HG02884 (cell line): ENCODE results near the gene MEF2D.

Experiments
- ATAC-seq: cut with Tn5 transposase; IDR thresholded peaks from one replicate; pipeline ENCODE4 v1.9.1; 2021; ENCODE audit warnings: mild to moderate bottlenecking, moderate library complexity; ENCODE audit not compliant: unreplicated experiment

The MEF2D gene

DNA sequence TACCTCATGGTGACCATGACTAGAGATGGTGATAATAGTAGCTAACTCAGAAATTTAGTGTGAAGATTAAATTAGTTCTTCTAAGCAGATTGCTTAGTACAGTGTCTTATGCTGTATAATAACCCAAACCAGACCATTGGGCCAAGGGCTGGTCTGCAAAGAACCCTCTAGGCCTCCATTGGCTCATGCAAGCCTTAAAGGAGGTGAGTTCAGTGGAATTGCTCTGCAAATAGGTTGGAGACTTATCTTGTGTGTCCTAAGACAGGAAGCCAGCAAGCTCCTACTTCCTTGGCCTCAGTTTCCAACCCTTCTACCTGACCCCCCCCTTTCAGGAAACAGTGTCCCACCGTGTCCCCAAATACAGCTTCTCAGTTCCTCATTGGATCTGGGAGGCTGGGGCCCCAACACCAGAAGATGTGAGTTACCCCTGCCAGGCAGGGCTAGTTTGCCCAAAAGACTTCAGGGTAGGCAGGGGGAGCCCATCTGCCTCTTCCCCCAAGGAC lies 1.9 kb upstream of the MEF2D start:
- no peak for ATAC-seq

DNA sequence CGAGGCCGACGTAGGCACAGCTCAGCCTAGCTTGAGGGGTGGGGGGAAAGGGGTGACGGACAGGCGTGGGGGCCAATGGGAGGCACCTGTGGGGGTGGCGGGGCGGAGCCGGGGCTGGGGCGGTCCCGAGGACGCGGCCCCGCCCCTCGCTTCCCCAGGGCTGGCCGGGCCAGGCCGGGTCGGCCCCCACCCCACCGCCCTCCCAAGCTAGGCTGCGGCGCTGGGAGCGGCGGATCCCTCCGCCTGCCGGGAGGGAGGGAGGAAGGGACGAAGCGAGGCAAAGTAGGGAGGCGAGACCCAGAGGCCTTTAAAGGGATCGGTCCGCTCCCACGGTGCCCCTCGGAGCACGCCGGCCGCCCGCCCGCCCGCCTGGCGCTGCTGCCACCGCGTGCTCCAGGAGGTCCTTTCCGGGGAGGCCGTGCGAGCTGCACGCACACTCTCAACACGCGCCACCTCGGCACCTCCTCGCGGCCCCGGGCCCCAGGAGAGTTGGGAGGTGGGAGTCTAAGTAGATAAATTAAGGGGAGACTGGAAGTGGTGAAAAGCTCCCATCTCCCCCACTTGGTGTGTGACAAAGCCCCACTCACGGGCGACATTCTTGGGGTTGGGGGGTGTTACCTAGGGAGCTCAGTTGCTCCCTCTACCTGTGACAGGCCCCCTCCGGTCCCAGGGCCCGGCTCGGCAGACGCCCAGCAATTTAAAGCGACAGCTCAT lies 375 bp upstream of the MEF2D start:
- peak; percentile 42 for ATAC-seq

DNA sequence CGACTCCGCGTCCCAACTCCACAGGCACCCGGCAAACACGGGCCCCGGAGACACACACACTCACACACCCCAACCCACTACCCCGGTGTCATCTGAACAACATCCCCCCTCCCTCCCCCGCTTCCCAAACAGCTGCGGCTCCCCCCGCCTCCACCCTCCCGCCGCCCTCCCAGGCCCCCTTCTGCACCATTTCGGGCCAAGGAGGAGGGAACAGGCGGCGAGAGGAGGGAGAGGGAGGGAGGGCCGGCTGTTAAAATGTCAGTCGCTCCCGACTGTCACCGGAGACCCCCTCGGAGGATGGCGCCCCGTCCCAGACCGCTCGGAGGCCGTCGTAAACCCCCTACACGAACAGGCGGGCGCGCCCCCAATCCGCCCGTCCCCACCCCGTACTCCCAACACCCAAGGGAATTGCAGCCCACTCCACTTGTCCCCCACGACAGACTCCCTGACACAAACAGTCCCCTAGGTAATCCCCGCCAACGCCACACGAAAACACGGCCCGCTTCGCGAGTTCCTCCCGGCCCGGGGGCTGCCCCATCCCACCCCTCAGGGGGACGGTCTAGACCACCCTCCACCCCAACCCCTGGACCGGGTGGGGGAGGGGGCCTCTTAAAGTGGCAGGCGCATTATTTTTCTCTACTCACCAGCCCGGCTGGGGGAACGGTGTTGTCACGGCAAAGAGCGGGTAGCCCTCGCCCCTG lies 583 bp downstream of the MEF2D start:
- ATAC-seq: no peak

DNA sequence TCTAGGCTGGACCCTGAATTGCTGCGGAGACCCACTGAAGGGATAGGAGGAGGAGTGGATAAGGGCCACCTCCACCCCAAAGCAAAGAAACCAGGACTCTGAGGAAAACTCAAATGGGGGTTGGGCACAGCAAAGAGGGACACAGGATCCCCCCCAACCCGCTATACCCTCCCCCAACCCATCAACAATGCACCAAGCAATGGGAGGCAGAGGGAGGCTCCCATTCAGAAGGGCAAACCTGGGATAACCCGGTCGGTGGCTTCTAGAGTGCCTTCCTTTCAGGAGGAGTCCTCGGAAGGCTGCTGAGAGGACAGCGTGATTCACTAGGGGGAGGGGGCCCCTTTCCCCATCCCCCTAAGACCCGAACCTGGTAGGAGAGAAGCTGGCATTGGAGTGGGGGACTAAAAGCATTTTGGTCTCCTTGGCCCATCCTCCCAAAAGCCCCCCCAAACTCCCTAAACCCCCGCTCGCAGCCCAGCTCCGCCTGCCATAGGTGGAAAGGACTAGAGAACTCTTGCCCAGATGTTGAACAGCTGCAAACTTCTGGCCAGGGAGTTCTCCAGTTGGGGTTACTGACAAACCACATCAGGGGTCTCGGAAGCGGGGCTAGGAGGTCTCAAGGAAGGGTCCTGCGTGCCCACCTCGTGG lies 1.3 kb downstream of the MEF2D start:
- ATAC-seq: no peak

GRCh38 chr1:156498432-156499193 lies 2.0 kb downstream of the MEF2D start:
- ATAC-seq: no peak

GRCh38 chr1:156497743-156498431 lies 2.7 kb downstream of the MEF2D start:
- no peak for ATAC-seq

DNA sequence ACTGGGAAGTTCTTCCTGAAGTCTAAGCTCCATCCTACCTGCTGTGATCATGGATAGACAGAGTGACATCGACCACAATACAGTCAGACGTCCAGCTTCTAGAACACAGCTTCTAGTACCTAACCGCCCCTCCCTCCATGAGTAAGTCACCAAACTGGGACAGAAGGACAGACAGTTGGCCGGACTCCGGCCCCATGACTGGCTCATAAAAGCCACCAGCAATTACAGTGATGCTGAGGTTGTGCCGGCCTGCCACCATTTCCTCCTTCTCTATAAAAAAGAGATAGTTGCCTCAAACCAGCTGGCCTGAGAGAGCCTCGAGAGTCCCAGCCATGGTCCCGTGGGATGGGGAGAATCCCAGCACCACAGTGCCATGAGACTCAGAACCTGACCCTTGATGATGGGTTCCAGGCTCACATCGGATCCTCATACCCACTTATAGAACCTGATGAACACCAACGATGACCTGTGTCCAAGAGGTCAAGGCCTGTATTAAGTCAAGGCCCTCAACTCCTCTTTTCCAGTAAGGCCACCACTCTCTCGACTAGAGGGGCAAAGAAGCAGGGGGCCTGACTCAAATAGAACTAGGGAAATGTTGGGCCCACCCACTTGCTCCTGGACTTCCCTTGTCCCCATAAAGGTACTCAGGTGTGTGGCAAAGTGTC lies 3.4 kb downstream of the MEF2D start:
- no peak for ATAC-seq

- no peak for ATAC-seq
Observed at GRCh38 chr1:156496211-156496761, 4.3 kb downstream of the MEF2D start.

- ATAC-seq: no peak
Observed at GRCh38 chr1:156495401-156496140, 5.0 kb downstream of the MEF2D start.

DNA sequence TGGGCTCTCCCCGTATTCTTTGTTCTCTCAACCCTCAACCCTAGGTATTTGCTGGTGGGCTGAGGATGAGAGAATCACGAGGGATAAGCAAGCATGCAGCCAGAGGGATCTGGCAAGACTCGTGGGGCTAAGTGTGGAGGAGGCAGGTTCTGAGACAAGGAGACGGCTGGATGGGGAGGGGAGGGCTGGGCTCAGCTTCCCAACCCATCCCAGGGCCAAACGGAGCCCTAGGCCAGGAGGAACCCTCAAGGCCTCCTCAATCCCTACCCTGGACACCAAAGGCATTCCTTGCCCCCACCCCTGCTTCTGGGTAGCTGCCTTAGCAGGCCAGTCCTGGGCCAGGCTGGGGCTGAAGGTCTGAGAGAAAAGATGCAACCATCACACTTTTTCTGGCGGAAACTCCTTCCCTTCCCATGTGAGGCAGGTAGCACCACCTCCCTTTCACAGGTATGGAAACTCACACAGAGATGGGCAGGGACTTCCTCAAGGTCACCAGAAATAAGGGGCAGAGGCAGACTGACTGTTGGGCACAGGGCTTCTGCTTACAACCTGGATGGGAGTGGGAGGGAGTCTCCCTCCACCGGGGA lies 6.2 kb downstream of the MEF2D start:
- ATAC-seq: no peak

GRCh38 chr1:156493742-156494141 lies 6.8 kb downstream of the MEF2D start:
- ATAC-seq: no peak

- no peak for ATAC-seq
Observed at GRCh38 chr1:156493154-156493631, 7.4 kb downstream of the MEF2D start.

GRCh38 chr1:156492591-156493080 lies 7.9 kb downstream of the MEF2D start:
- no peak for ATAC-seq

GRCh38 chr1:156492013-156492590 lies 8.5 kb downstream of the MEF2D start:
- ATAC-seq: no peak

DNA sequence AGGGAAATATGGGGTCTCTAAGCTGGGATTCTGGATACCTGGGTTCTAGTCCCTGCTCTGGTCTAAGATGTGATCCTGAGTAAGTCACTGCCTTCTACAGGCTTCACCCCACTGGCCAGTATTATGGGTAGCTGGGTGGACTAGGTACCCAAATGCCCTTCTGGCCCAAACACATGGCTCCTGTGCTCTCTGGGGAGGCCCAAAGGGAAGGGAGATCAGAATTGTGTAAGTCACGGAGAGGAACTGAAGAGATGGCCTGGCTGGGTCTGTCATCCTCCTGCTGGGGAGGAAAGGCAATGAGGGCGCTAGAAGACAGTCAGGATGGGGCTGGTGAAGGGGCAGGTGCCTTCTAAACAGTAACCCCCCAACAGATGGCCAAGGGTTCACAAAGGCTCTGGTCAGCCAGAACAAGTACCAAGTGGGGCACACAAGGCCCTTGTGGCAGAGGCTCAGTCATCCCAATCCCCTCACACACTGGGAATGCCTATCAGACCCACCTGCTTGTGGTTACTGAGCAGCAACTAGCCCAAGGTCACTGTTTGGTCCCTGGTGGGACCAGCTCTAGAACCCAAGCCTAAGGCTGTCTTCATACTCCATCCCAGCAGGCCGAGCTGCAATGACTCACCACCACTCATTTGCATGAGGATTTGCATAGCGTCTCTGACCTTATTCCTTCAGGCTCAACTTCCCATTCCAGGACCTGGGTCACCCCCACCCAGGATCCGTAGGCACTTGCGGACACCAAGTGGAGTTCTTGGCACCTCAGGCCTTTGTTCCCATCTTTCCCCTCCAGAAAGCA lies 9.2 kb downstream of the MEF2D start:
- ATAC-seq: no peak

- ATAC-seq: no peak
Observed at GRCh38 chr1:156490401-156491032, 10.1 kb downstream of the MEF2D start.

- ATAC-seq: no peak
Observed at GRCh38 chr1:156489935-156490293, 10.7 kb downstream of the MEF2D start.
